BLaER1 treated with 17β-estradiol and CSF1 and Interleukin-3, amounts not matched to agents 10 nM and 100 nM (cell line): ENCODE data around the gene DERA.
A peak's percentile ranks its signal among the peaks of the same experiment; 100 is the strongest.

Source experiments
- H3K27ac ChIP-seq, 11 experiments: shearing (Covaris generic); formaldehyde crosslinking; 2 replicates each; pipeline ENCODE4 v1.8.1; 2022
- H3K27me3 ChIP-seq, 11 experiments: shearing (Covaris generic); formaldehyde crosslinking; 2 replicates each; pipeline ENCODE4 v1.8.1; 2022
- H3K36me3 ChIP-seq, 11 experiments: shearing (Covaris generic); formaldehyde crosslinking; 2 replicates each; pipeline ENCODE4 v1.8.1; 2022
- H3K4me1 ChIP-seq, 10 experiments: shearing (Covaris generic); formaldehyde crosslinking; 2 replicates each; pipeline ENCODE4 v1.8.1; 2022
- H3K4me2 ChIP-seq, 11 experiments: shearing (Covaris generic); formaldehyde crosslinking; 2 replicates each; pipeline ENCODE4 v1.8.1; 2022
- H3K4me3 ChIP-seq, 10 experiments: shearing (Covaris generic); formaldehyde crosslinking; 2 replicates each; pipeline ENCODE4 v1.8.1; 2022
- H3K9ac ChIP-seq, 11 experiments: shearing (Covaris generic); formaldehyde crosslinking; 2 replicates each; pipeline ENCODE4 v1.8.1; 2022
- H3K9me3 ChIP-seq, 11 experiments: shearing (Covaris generic); formaldehyde crosslinking; replicated peaks in 1 of 11; 2 replicates each; pipeline ENCODE4 v1.8.1; 2022
- H4K20me1 ChIP-seq, 11 experiments: shearing (Covaris generic); formaldehyde crosslinking; 2 replicates each; pipeline ENCODE4 v1.8.1; 2022
- Cebpa-rat ChIP-seq, 11 experiments: shearing (Covaris generic); IDR thresholded peaks; 2 replicates each; pipeline ENCODE4 v1.8.1; 2022

Gene DERA

GRCh38 chr12:15924956-15925355 is 13.8 kb downstream of the DERA start:
- Histone ChIP-seq H3K27ac (no peak overlapping the region), H3K27me3 (no peaks in the 10 kb centered on the region), H3K4me2 (no peak overlapping the region), H3K36me3 (peaks cover 0 to 15% (median 8%) of the 10 kb centered on the region in 11 experiments; a peak in 3 of 22 replicates), H3K4me1 (no peaks in the 10 kb centered on the region), H3K9me3 (peaks cover 0 to 14% (median 4%) of the 10 kb centered on the region in 11 experiments; a peak in 10 of 22 replicates), H3K4me3 (no peak overlapping the region), H4K20me1 (peaks cover 0 to 10% (median 0%) of the 10 kb centered on the region in 11 experiments; a peak in 5 of 22 replicates), H3K9ac (no peak overlapping the region)
- no peak for TF ChIP-seq Cebpa-rat (IDR thresholded peaks at IDR 0.05)

- Histone ChIP-seq H3K36me3 (peaks cover 0 to 18% (median 8%) of the 10 kb centered on the region in 11 experiments; a peak in 5 of 22 replicates), H3K27me3 (no peaks in the 10 kb centered on the region), H3K4me3 (no peak overlapping the region), H3K9ac (no peak overlapping the region), H3K9me3 (peaks cover 0 to 17% (median 7%) of the 10 kb centered on the region in 11 experiments; a peak in 11 of 22 replicates), H4K20me1 (peaks cover 0 to 10% (median 0%) of the 10 kb centered on the region in 11 experiments; a peak in 4 of 22 replicates), H3K4me1 (peaks cover 0 to 9% (median 6%) of the 10 kb centered on the region in 10 experiments; a peak in 11 of 20 replicates), H3K27ac (no peak overlapping the region), H3K4me2 (no peak overlapping the region)
- no peak for TF ChIP-seq Cebpa-rat (IDR thresholded peaks at IDR 0.05)
These were observed 17.2 kb downstream of the DERA start for GRCh38 chr12:15928346-15928745.

GRCh38 chr12:15928870-15929571 is 17.9 kb downstream of the DERA start:
- Histone ChIP-seq H3K9me3 (peaks cover 0 to 17% (median 7%) of the 10 kb centered on the region in 11 experiments; a peak in 11 of 22 replicates), H3K27ac (no peak overlapping the region), H3K4me1 (peaks cover 0 to 9% (median 6%) of the 10 kb centered on the region in 10 experiments; a peak in 11 of 20 replicates), H3K27me3 (no peaks in the 10 kb centered on the region), H4K20me1 (peaks cover 0 to 10% (median 0%) of the 10 kb centered on the region in 11 experiments; a peak in 4 of 22 replicates), H3K9ac (no peak overlapping the region), H3K4me3 (no peak overlapping the region), H3K4me2 (no peak overlapping the region), H3K36me3 (peaks cover 0 to 18% (median 8%) of the 10 kb centered on the region in 11 experiments; a peak in 5 of 22 replicates)
- TF ChIP-seq Cebpa-rat (IDR thresholded peaks at IDR 0.05), result no peak

GRCh38 chr12:15931590-15932053 is 20.5 kb downstream of the DERA start:
- 0 out of 22 replicates have a peak overlapping the region, but pooled peaks of 1 of the 11 experiments have one; percentile 6 for H3K27ac ChIP-seq
- H3K4me2 ChIP-seq, result peak overlapping the region in 5 of 11 experiments; percentile 17 to 34 (median 20); a peak in 5 of 22 replicates
- no peak for TF ChIP-seq Cebpa-rat (IDR thresholded peaks at IDR 0.05)

GRCh38 chr12:15932327-15932726 is 21.2 kb downstream of the DERA start:
- Histone ChIP-seq H3K27me3 (no peaks in the 10 kb centered on the region), H3K4me1 (peaks cover 0 to 9% (median 6%) of the 10 kb centered on the region in 10 experiments; a peak in 11 of 20 replicates), H3K4me3 (no peak overlapping the region), H4K20me1 (peaks cover 0 to 10% (median 0%) of the 10 kb centered on the region in 11 experiments; a peak in 4 of 22 replicates), H3K9me3 (peaks cover 0 to 10% (median 5%) of the 10 kb centered on the region in 11 experiments; a peak in 8 of 22 replicates), H3K4me2 (no peak overlapping the region), H3K9ac (no peak overlapping the region), H3K27ac (0 out of 22 replicates have a peak overlapping the region, but pooled peaks of 1 of the 11 experiments have one; percentile 6), H3K36me3 (peaks cover 0 to 17% (median 3%) of the 10 kb centered on the region in 11 experiments; a peak in 3 of 22 replicates)
- no peak for TF ChIP-seq Cebpa-rat (IDR thresholded peaks at IDR 0.05)

More at GRCh38 chr12:15931590-15932053, 20.5 kb downstream of the DERA start:
- peaks cover 0 to 9% (median 6%) of the 10 kb centered on the region in 10 experiments; a peak in 11 of 20 replicates for H3K4me1 ChIP-seq
- no peak overlapping the region for H3K4me3 ChIP-seq
- no peaks in the 10 kb centered on the region for H3K27me3 ChIP-seq
- H3K9ac ChIP-seq, result no peak overlapping the region
- H3K36me3 ChIP-seq, result peaks cover 0 to 17% (median 3%) of the 10 kb centered on the region in 11 experiments; a peak in 3 of 22 replicates
- peaks cover 0 to 10% (median 0%) of the 10 kb centered on the region in 11 experiments; a peak in 4 of 22 replicates for H4K20me1 ChIP-seq
- H3K9me3 ChIP-seq, result peaks cover 0 to 10% (median 5%) of the 10 kb centered on the region in 11 experiments; a peak in 8 of 22 replicates

- no peak overlapping the region for H3K27ac ChIP-seq
- peaks cover 0 to 17% (median 3%) of the 10 kb centered on the region in 11 experiments; a peak in 3 of 22 replicates for H3K36me3 ChIP-seq
- no peaks in the 10 kb centered on the region for H3K27me3 ChIP-seq
- H3K4me2 ChIP-seq, result no peak overlapping the region
- H4K20me1 ChIP-seq, result peaks cover 0 to 10% (median 0%) of the 10 kb centered on the region in 11 experiments; a peak in 4 of 22 replicates
- no peak overlapping the region for H3K4me3 ChIP-seq
- TF ChIP-seq Cebpa-rat (IDR thresholded peaks at IDR 0.05), result no peak
- peaks cover 0 to 9% (median 6%) of the 10 kb centered on the region in 10 experiments; a peak in 11 of 20 replicates for H3K4me1 ChIP-seq
- no peak overlapping the region for H3K9ac ChIP-seq
- H3K9me3 ChIP-seq, result peaks cover 0 to 10% (median 5%) of the 10 kb centered on the region in 11 experiments; a peak in 8 of 22 replicates
These were observed 21.8 kb downstream of the DERA start for GRCh38 chr12:15932971-15933370.

- H3K9me3 ChIP-seq, result peaks cover 2 to 11% (median 7%) of the 10 kb centered on the region in 11 experiments; a peak in 19 of 22 replicates
- H3K4me2 ChIP-seq, result no peak overlapping the region
- peaks cover 0 to 7% (median 0%) of the 10 kb centered on the region in 11 experiments; a peak in 4 of 22 replicates for H4K20me1 ChIP-seq
- H3K36me3 ChIP-seq, result peaks cover 0 to 14% (median 3%) of the 10 kb centered on the region in 11 experiments; a peak in 3 of 22 replicates
- no peak overlapping the region for H3K4me3 ChIP-seq
- H3K27me3 ChIP-seq, result no peaks in the 10 kb centered on the region
- H3K27ac ChIP-seq, result no peak overlapping the region
- no peak overlapping the region for H3K9ac ChIP-seq
- H3K4me1 ChIP-seq, result peaks cover 0 to 9% (median 6%) of the 10 kb centered on the region in 10 experiments; a peak in 11 of 20 replicates
- no peak for TF ChIP-seq Cebpa-rat (IDR thresholded peaks at IDR 0.05)
These were observed 22.6 kb downstream of the DERA start for GRCh38 chr12:15933751-15934150.

GRCh38 chr12:15936751-15937150 is 25.6 kb downstream of the DERA start:
- no peak overlapping the region for H3K27ac ChIP-seq
- no peak overlapping the region for H3K9ac ChIP-seq
- H3K4me2 ChIP-seq, result no peak overlapping the region
- H3K27me3 ChIP-seq, result no peaks in the 10 kb centered on the region
- H3K4me1 ChIP-seq, result peaks cover 0 to 4% (median 1%) of the 10 kb centered on the region in 10 experiments; a peak in 11 of 20 replicates
- H3K36me3 ChIP-seq, result peaks cover 0 to 14% (median 5%) of the 10 kb centered on the region in 11 experiments; a peak in 7 of 22 replicates
- H3K4me3 ChIP-seq, result no peak overlapping the region
- no peak for TF ChIP-seq Cebpa-rat (IDR thresholded peaks at IDR 0.05)
- peaks cover 0 to 3% (median 0%) of the 10 kb centered on the region in 11 experiments; a peak in 3 of 22 replicates for H4K20me1 ChIP-seq
- H3K9me3 ChIP-seq, result peaks cover 7 to 24% (median 19%) of the 10 kb centered on the region in 11 experiments; a peak in 21 of 22 replicates
